OCI-LY1 (cell line): Measurements from ENCODE around the gene PRICKLE4.

Source experiments
- EZH2 ChIP-seq: fragments of 200-600 bp; sonication (generic), shearing (Covaris generic); IDR thresholded peaks from 2 replicates; pipeline ENCODE4 v1.8.0; 2017; ENCODE audit warnings: borderline replicate concordance, mixed run types, mild to moderate bottlenecking, antibody characterized with exemption, low read length, moderate library complexity, mixed read lengths
- TF ChIP-seq, protein P1 (sequence below): fragments of 200-600 bp; sonication (generic), shearing (Covaris generic); IDR thresholded peaks from 2 replicates; pipeline ENCODE4 v1.5.1; 2017; ENCODE audit warnings: mild to moderate bottlenecking, antibody characterized with exemption, low read length, moderate library complexity, mixed read lengths

DNA sequence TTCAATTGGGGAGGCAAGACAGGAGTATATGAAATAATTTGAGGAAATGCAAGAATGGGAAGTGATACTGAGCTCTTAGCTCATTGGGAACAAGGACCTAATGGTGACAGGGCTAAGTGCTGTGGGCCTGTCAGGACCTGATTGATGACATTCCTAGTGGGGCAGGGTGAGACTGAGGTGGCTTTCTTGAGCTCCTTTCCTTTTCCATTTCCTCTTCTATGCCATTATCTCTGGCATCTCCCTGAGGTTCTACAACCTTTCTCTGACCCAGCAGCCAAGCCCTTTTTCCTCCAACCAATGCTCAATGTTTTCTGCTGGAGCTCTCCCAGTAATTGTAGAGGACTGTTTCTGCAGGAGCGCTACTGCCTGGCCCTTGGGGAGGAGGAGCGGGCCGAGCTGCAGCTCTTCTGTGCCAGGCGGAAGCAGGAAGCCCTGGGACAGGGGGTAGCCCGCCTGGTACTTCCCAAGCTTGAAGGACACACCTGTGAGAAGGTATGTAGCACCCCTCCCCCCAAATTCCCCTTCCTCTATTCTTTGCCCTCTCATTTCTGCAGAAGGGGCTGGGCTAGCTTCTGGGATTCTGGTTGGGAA is 4.1 kb downstream of the PRICKLE4 start:
- TF ChIP-seq EZH2, result no peak
- TF ChIP-seq, protein P1, sequence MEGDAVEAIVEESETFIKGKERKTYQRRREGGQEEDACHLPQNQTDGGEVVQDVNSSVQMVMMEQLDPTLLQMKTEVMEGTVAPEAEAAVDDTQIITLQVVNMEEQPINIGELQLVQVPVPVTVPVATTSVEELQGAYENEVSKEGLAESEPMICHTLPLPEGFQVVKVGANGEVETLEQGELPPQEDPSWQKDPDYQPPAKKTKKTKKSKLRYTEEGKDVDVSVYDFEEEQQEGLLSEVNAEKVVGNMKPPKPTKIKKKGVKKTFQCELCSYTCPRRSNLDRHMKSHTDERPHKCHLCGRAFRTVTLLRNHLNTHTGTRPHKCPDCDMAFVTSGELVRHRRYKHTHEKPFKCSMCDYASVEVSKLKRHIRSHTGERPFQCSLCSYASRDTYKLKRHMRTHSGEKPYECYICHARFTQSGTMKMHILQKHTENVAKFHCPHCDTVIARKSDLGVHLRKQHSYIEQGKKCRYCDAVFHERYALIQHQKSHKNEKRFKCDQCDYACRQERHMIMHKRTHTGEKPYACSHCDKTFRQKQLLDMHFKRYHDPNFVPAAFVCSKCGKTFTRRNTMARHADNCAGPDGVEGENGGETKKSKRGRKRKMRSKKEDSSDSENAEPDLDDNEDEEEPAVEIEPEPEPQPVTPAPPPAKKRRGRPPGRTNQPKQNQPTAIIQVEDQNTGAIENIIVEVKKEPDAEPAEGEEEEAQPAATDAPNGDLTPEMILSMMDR, result no peak
